ENCODE data around the gene GRWD1.

Gene GRWD1

GRCh38 chr19:48397263-48398101, 48.3 kb upstream of the GRWD1 start (continued):
- TF ChIP-seq, protein P1, sequence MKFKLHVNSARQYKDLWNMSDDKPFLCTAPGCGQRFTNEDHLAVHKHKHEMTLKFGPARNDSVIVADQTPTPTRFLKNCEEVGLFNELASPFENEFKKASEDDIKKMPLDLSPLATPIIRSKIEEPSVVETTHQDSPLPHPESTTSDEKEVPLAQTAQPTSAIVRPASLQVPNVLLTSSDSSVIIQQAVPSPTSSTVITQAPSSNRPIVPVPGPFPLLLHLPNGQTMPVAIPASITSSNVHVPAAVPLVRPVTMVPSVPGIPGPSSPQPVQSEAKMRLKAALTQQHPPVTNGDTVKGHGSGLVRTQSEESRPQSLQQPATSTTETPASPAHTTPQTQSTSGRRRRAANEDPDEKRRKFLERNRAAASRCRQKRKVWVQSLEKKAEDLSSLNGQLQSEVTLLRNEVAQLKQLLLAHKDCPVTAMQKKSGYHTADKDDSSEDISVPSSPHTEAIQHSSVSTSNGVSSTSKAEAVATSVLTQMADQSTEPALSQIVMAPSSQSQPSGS (tag by site-specific recombination; IDR thresholded peaks at IDR 0.05; ENCODE audit: low read depth), result no peak
- TF ChIP-seq ZNF600 (tag by site-specific recombination; IDR thresholded peaks at IDR 0.05), result no peak
- 0 out of 2 replicates have a peak, but pooled peaks have one; percentile 16 for TF ChIP-seq WT1 (tag by site-specific recombination; IDR thresholded peaks at IDR 0.05)
- TF ChIP-seq ZNF596 (tag by site-specific recombination; IDR thresholded peaks at IDR 0.05), result no peak; the same call in 1 of the 2 replicates
- TF ChIP-seq ZNF16 (tag by site-specific recombination; IDR thresholded peaks at IDR 0.05; ENCODE audit: low read depth), result 0 out of 2 replicates have a peak, but pooled peaks have one; percentile 20
- TF ChIP-seq INSM2 (tag by site-specific recombination; IDR thresholded peaks at IDR 0.05), result no peak
- no peak for TF ChIP-seq ZNF518A (tag by site-specific recombination; conservative IDR thresholded peaks at IDR 0.05; ENCODE audit: low read depth)
- no peak for TF ChIP-seq REST (tag by site-specific recombination; IDR thresholded peaks at IDR 0.05)
- no peak for TF ChIP-seq ZNF211 (tag by site-specific recombination; IDR thresholded peaks at IDR 0.05; ENCODE audit: low read depth)
- TF ChIP-seq ZNF560 (tag by site-specific recombination; IDR thresholded peaks at IDR 0.05; ENCODE audit: borderline replicate concordance), result no peak
- TF ChIP-seq GLI2 (tag by site-specific recombination; IDR thresholded peaks at IDR 0.05; ENCODE audit: borderline replicate concordance, low read depth), result no peak
- TF ChIP-seq KLF8 (tag by site-specific recombination; IDR thresholded peaks at IDR 0.05), result peak; percentile 11; the same call in 1 of the 2 replicates
- TF ChIP-seq ZNF423 (tag by site-specific recombination; IDR thresholded peaks at IDR 0.05), result no peak
- no peak for TF ChIP-seq ZNF529 (tag by site-specific recombination; IDR thresholded peaks at IDR 0.05; ENCODE audit: insufficient replicate concordance)
- TF ChIP-seq ZNF785 (tag by site-specific recombination; IDR thresholded peaks at IDR 0.05), result peak; percentile 56; the same call in 1 of the 2 replicates
- TF ChIP-seq ZBTB7A (tag by site-specific recombination; IDR thresholded peaks at IDR 0.05; ENCODE audit: low read depth), result no peak
- no peak for TF ChIP-seq ZXDB (tag by site-specific recombination; IDR thresholded peaks at IDR 0.05)
- no peak for TF ChIP-seq ZNF112 (tag by site-specific recombination; IDR thresholded peaks at IDR 0.05)
- TF ChIP-seq HOXC10 (CRISPR knock-in tag; IDR thresholded peaks at IDR 0.05), result no peak
- no peak for TF ChIP-seq ZNF433 (tag by site-specific recombination; IDR thresholded peaks at IDR 0.05; ENCODE audit: low read depth)
- TF ChIP-seq HOXD13 (CRISPR knock-in tag; IDR thresholded peaks at IDR 0.05; ENCODE audit: borderline replicate concordance), result no peak
- TF ChIP-seq TSHZ1 (tag by site-specific recombination; IDR thresholded peaks at IDR 0.05; ENCODE audit: borderline replicate concordance), result no peak
- no peak for TF ChIP-seq ZNF266 (tag by site-specific recombination; IDR thresholded peaks at IDR 0.05; ENCODE audit: low read depth)
- no peak for TF ChIP-seq ZNF248 (tag by site-specific recombination; IDR thresholded peaks at IDR 0.05)

Measured in HEK293 (cell line).